WTC11 (cell line): Measurements from ENCODE around the gene UGT2B7. TPM values are rescaled to one million over a fixed set of nuclear protein-coding genes. Genes with fewer than 3 reads are reported as not detected.

ENCODE experiments used
- ATAC-seq: fragments of 200-7000 bp; cut with Tn5 transposase; 2 replicates; pipeline ENCODE4 v1.10.0; 2021; ENCODE audit warnings: mild to moderate bottlenecking, moderate library complexity
- CTCF ChIA-PET: fragments of 300-600 bp; sonication (Branson Sonifier 250); formaldehyde crosslinking; loops from one replicate; lab custom pipeline; 2021; ENCODE audit warnings: antibody characterized with exemption; lab: Charles Lee
- POLR2A ChIA-PET: fragments of 350-600 bp; sonication (Branson Sonifier 250); formaldehyde crosslinking; loops from one replicate; lab custom pipeline; 2021; ENCODE audit warnings: antibody characterized with exemption; lab: Charles Lee
- DNase-seq: peaks from one replicate; pipeline ENCODE4 v3.0.0; 2021; ENCODE audit warnings: low spot score
- H3K27ac Mint-ChIP-seq: 2 replicates; pipeline ENCODE4 v1.8.0; 2021; ENCODE audit warnings: mixed read lengths
- H3K27me3 Mint-ChIP-seq: 2 replicates; pipeline ENCODE4 v1.8.0; 2021; ENCODE audit warnings: low read depth, mild to moderate bottlenecking, moderate library complexity, mixed read lengths
- H3K36me3 Mint-ChIP-seq: 2 replicates; pipeline ENCODE4 v1.8.0; 2021; ENCODE audit warnings: mixed read lengths
- H3K4me1 Mint-ChIP-seq: 2 replicates; pipeline ENCODE4 v1.8.0; 2022; ENCODE audit warnings: mixed read lengths
- H3K4me3 Mint-ChIP-seq: 2 replicates; pipeline ENCODE4 v1.8.0; 2021; ENCODE audit warnings: mild to moderate bottlenecking, moderate library complexity, mixed read lengths
- H3K9me3 Mint-ChIP-seq: 2 replicates; pipeline ENCODE4 v1.8.0; 2021; ENCODE audit warnings: mixed read lengths
- CDX4 ChIP-seq: fragments of 250-450 bp; sonication (Bioruptor Pico); IDR thresholded peaks from 2 replicates; pipeline ENCODE4 v1.9.0; 2021; ENCODE audit warnings: moderate library complexity, mild to moderate bottlenecking, inconsistent platforms, borderline replicate concordance
- CREB1 ChIP-seq: sonication (generic); formaldehyde crosslinking; IDR thresholded peaks from 2 replicates; pipeline ENCODE4 v1.8.0; 2023; ENCODE audit warnings: mild to moderate bottlenecking, missing genetic modification reagents
- FOXP4 ChIP-seq: sonication (generic); formaldehyde crosslinking; IDR thresholded peaks from 2 replicates; pipeline ENCODE4 v1.8.0; 2022; ENCODE audit warnings: mild to moderate bottlenecking, missing genetic modification reagents
- KAT7 ChIP-seq: sonication (generic); formaldehyde crosslinking; IDR thresholded peaks from 2 replicates; pipeline ENCODE4 v1.8.1; 2023; ENCODE audit warnings: missing genetic modification reagents, mild to moderate bottlenecking, borderline replicate concordance
- NR3C1 ChIP-seq: sonication (generic); formaldehyde crosslinking; conservative IDR thresholded peaks from 2 replicates; pipeline ENCODE4 v1.8.1; 2023; ENCODE audit warnings: low read depth, mild to moderate bottlenecking, missing genetic modification reagents
- OVOL2 ChIP-seq: fragments of 250-450 bp; sonication (Bioruptor Pico); IDR thresholded peaks from 2 replicates; pipeline ENCODE4 v1.9.0; 2021; ENCODE audit warnings: mild to moderate bottlenecking, borderline replicate concordance
- PRRX2 ChIP-seq: fragments of 250-450 bp; sonication (Bioruptor Pico); IDR thresholded peaks from 2 replicates; pipeline ENCODE4 v1.8.0; 2021; ENCODE audit warnings: mild to moderate bottlenecking
- SMAD4 ChIP-seq: sonication (generic); formaldehyde crosslinking; IDR thresholded peaks from 2 replicates; pipeline ENCODE4 v1.8.0; 2022; ENCODE audit warnings: mild to moderate bottlenecking, missing genetic modification reagents
- SOX15 ChIP-seq: fragments of 250-450 bp; sonication (Bioruptor Pico); IDR thresholded peaks from 2 replicates; pipeline ENCODE4 v1.9.0; 2021; ENCODE audit warnings: mild to moderate bottlenecking
- SP1 ChIP-seq: sonication (generic); formaldehyde crosslinking; conservative IDR thresholded peaks from 2 replicates; pipeline ENCODE4 v1.8.1; 2022; ENCODE audit warnings: missing genetic modification reagents
- ZNF121 ChIP-seq: sonication (generic); formaldehyde crosslinking; IDR thresholded peaks from 2 replicates; pipeline ENCODE4 v1.8.0; 2023; ENCODE audit warnings: missing genetic modification reagents
- ZNF263 ChIP-seq: sonication (generic); formaldehyde crosslinking; IDR thresholded peaks from 2 replicates; pipeline ENCODE4 v1.8.1; 2022; ENCODE audit warnings: low read depth, mild to moderate bottlenecking, moderate library complexity, missing genetic modification reagents
- ZNF317 ChIP-seq: sonication (generic); formaldehyde crosslinking; IDR thresholded peaks from 2 replicates; pipeline ENCODE4 v1.8.1; 2023; ENCODE audit warnings: low read depth, mild to moderate bottlenecking, moderate library complexity, missing genetic modification reagents, borderline replicate concordance
- ZNF396 ChIP-seq: fragments of 250-450 bp; sonication (Bioruptor Pico); IDR thresholded peaks from 2 replicates; pipeline ENCODE4 v1.8.0; 2021; ENCODE audit warnings: mild to moderate bottlenecking, moderate library complexity, borderline replicate concordance
- ZNF416 ChIP-seq: fragments of 250-450 bp; sonication (Bioruptor Pico); IDR thresholded peaks from 2 replicates; pipeline ENCODE4 v1.9.0; 2021; ENCODE audit warnings: mild to moderate bottlenecking, inconsistent platforms
- ZNF423 ChIP-seq: fragments of 250-450 bp; sonication (Bioruptor Pico); IDR thresholded peaks from 2 replicates; pipeline ENCODE4 v2.1.2; 2022; ENCODE audit warnings: mild to moderate bottlenecking, moderate library complexity
- ZNF425 ChIP-seq: fragments of 250-450 bp; sonication (Bioruptor Pico); conservative IDR thresholded peaks from 2 replicates; pipeline ENCODE4 v1.9.0; 2021; ENCODE audit warnings: mild to moderate bottlenecking
- total RNA-seq: library from RNA; stranded (reverse); gene quantifications from 3 replicates; pipeline ENCODE4 v1.2.3, GENCODE V29; 2021
- TF ChIP-seq, protein P1 (sequence below): sonication (generic); formaldehyde crosslinking; IDR thresholded peaks from 2 replicates; pipeline ENCODE4 v1.8.0; 2022; ENCODE audit warnings: missing genetic modification reagents
- TF ChIP-seq, protein P2 (sequence below): sonication (generic); formaldehyde crosslinking; IDR thresholded peaks from 2 replicates; pipeline ENCODE4 v1.8.0; 2023; ENCODE audit warnings: mild to moderate bottlenecking, missing genetic modification reagents
- TF ChIP-seq, protein P3 (sequence below): fragments of 250-450 bp; sonication (Bioruptor Pico); IDR thresholded peaks from 2 replicates; pipeline ENCODE4 v1.9.0; 2021; ENCODE audit warnings: mild to moderate bottlenecking, borderline replicate concordance

UGT2B7 gene
- total RNA-seq, 1 experiment from 2014 or later = not detected

DNA sequence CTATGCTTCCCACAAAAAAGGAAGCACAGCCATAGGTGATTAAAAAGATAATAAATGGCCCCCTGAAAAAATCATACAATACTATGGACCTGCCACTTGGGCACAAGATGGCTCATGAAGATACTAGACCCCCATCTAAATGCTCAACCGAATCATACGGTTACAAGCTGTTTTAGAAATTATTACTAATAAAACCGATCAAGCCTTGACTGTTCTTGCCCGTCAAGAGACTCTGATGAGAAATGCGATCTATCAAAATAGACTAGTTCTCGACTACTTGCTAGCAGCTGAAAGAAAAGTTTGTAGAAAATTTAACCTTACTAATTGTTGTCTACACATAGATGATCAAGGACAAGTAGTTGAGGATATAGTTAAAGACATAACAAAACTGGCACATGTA lies 40.1 kb upstream of the UGT2B7 start (continued):
- TF ChIP-seq CDX4 (CRISPR knock-in tag) (no peak), PRRX2 (CRISPR knock-in tag) (no peak), ZNF425 (CRISPR knock-in tag) (no peak), ZNF317 (CRISPR knock-in tag) (no peak), SOX15 (CRISPR knock-in tag) (no peak), ZNF121 (CRISPR knock-in tag) (no peak), ZNF263 (CRISPR knock-in tag) (no peak), ZNF396 (CRISPR knock-in tag) (no peak), CREB1 (CRISPR knock-in tag) (no peak), ZNF423 (CRISPR knock-in tag) (no peak), SP1 (no peak)
- TF ChIP-seq, protein P1, sequence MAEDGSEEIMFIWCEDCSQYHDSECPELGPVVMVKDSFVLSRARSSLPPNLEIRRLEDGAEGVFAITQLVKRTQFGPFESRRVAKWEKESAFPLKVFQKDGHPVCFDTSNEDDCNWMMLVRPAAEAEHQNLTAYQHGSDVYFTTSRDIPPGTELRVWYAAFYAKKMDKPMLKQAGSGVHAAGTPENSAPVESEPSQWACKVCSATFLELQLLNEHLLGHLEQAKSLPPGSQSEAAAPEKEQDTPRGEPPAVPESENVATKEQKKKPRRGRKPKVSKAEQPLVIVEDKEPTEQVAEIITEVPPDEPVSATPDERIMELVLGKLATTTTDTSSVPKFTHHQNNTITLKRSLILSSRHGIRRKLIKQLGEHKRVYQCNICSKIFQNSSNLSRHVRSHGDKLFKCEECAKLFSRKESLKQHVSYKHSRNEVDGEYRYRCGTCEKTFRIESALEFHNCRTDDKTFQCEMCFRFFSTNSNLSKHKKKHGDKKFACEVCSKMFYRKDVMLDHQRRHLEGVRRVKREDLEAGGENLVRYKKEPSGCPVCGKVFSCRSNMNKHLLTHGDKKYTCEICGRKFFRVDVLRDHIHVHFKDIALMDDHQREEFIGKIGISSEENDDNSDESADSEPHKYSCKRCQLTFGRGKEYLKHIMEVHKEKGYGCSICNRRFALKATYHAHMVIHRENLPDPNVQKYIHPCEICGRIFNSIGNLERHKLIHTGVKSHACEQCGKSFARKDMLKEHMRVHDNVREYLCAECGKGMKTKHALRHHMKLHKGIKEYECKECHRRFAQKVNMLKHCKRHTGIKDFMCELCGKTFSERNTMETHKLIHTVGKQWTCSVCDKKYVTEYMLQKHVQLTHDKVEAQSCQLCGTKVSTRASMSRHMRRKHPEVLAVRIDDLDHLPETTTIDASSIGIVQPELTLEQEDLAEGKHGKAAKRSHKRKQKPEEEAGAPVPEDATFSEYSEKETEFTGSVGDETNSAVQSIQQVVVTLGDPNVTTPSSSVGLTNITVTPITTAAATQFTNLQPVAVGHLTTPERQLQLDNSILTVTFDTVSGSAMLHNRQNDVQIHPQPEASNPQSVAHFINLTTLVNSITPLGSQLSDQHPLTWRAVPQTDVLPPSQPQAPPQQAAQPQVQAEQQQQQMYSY (CRISPR knock-in tag) = no peak

- Mint-ChIP-seq H3K27me3 (no peaks in the 10 kb centered on the region), H3K4me1 (peaks cover 39% of the 10 kb centered on the region), H3K4me3 (peak overlapping the region; percentile 34), H3K36me3 (no peaks in the 10 kb centered on the region), H3K9me3 (no peaks in the 10 kb centered on the region), H3K27ac (peak overlapping the region; percentile 57)
- ATAC-seq (no peak), DNase-seq (no peak)
- CTCF ChIA-PET = interaction anchor here (1.1 to 1.4 kb wide), 3 partner anchors 33 to 152 kb away, joined by 3 to 4 read pairs (median 4); no protein-coding TSS in a partner anchor
- POLR2A ChIA-PET = interaction anchor here (2.2 kb wide), 1 partner anchor 152 kb away, joined by 11 read pairs; no protein-coding TSS in a partner anchor
- TF ChIP-seq FOXP4 (no peak), OVOL2 (CRISPR knock-in tag) (no peak), SMAD4 (CRISPR knock-in tag) (no peak), NR3C1 (no peak), ZNF263 (CRISPR knock-in tag) (no peak), KAT7 (CRISPR knock-in tag) (no peak), ZNF416 (CRISPR knock-in tag) (no peak), ZNF121 (CRISPR knock-in tag) (no peak)
- TF ChIP-seq, protein P2, sequence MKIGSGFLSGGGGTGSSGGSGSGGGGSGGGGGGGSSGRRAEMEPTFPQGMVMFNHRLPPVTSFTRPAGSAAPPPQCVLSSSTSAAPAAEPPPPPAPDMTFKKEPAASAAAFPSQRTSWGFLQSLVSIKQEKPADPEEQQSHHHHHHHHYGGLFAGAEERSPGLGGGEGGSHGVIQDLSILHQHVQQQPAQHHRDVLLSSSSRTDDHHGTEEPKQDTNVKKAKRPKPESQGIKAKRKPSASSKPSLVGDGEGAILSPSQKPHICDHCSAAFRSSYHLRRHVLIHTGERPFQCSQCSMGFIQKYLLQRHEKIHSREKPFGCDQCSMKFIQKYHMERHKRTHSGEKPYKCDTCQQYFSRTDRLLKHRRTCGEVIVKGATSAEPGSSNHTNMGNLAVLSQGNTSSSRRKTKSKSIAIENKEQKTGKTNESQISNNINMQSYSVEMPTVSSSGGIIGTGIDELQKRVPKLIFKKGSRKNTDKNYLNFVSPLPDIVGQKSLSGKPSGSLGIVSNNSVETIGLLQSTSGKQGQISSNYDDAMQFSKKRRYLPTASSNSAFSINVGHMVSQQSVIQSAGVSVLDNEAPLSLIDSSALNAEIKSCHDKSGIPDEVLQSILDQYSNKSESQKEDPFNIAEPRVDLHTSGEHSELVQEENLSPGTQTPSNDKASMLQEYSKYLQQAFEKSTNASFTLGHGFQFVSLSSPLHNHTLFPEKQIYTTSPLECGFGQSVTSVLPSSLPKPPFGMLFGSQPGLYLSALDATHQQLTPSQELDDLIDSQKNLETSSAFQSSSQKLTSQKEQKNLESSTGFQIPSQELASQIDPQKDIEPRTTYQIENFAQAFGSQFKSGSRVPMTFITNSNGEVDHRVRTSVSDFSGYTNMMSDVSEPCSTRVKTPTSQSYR = no peak
- TF ChIP-seq, protein P3, sequence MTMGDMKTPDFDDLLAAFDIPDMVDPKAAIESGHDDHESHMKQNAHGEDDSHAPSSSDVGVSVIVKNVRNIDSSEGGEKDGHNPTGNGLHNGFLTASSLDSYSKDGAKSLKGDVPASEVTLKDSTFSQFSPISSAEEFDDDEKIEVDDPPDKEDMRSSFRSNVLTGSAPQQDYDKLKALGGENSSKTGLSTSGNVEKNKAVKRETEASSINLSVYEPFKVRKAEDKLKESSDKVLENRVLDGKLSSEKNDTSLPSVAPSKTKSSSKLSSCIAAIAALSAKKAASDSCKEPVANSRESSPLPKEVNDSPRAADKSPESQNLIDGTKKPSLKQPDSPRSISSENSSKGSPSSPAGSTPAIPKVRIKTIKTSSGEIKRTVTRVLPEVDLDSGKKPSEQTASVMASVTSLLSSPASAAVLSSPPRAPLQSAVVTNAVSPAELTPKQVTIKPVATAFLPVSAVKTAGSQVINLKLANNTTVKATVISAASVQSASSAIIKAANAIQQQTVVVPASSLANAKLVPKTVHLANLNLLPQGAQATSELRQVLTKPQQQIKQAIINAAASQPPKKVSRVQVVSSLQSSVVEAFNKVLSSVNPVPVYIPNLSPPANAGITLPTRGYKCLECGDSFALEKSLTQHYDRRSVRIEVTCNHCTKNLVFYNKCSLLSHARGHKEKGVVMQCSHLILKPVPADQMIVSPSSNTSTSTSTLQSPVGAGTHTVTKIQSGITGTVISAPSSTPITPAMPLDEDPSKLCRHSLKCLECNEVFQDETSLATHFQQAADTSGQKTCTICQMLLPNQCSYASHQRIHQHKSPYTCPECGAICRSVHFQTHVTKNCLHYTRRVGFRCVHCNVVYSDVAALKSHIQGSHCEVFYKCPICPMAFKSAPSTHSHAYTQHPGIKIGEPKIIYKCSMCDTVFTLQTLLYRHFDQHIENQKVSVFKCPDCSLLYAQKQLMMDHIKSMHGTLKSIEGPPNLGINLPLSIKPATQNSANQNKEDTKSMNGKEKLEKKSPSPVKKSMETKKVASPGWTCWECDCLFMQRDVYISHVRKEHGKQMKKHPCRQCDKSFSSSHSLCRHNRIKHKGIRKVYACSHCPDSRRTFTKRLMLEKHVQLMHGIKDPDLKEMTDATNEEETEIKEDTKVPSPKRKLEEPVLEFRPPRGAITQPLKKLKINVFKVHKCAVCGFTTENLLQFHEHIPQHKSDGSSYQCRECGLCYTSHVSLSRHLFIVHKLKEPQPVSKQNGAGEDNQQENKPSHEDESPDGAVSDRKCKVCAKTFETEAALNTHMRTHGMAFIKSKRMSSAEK = no peak
These were observed 39.2 kb upstream of the UGT2B7 start for GRCh38 chr4:69056921-69057550.
